HG03159 (cell line): ENCODE data around the gene CRYL1.
"Not testable (repeated sequence)": the region's sequence is repeated elsewhere in the genome, so short reads cannot be mapped to it uniquely, and the experiment has no call there.

ENCODE experiments used
- ATAC-seq: cut with Tn5 transposase; IDR thresholded peaks from one replicate; pipeline ENCODE4 v1.9.1; 2021; ENCODE audit warnings: mild to moderate bottlenecking, moderate library complexity; ENCODE audit not compliant: unreplicated experiment

The CRYL1 gene

GRCh38 chr13:20461481-20461859 lies 64.2 kb downstream of the CRYL1 start:
- ATAC-seq: no peak

GRCh38 chr13:20460761-20461160 lies 64.9 kb downstream of the CRYL1 start:
- no peak for ATAC-seq

DNA sequence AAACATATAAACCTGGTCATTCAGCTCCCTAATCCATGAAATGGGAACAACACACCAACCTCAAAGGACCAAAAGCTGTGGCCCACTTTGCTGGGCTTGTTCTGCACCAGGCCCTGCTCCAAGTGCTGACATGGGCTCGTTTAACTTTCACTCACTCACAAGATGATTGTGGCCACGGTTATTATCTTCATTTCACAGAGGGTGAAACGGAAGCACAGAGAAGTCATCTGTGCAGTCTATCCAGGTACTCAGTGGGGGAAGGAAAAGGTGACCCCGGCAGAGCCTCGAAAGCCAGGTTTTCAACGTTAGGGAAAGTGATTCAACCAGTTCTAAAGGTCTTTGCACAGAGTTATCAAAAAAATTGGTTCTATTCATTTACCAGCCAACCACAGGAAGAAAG lies 68.0 kb downstream of the CRYL1 start:
- ATAC-seq: no peak

- ATAC-seq: no peak
Measured at GRCh38 chr13:20456737-20457136, 68.9 kb downstream of the CRYL1 start.

DNA sequence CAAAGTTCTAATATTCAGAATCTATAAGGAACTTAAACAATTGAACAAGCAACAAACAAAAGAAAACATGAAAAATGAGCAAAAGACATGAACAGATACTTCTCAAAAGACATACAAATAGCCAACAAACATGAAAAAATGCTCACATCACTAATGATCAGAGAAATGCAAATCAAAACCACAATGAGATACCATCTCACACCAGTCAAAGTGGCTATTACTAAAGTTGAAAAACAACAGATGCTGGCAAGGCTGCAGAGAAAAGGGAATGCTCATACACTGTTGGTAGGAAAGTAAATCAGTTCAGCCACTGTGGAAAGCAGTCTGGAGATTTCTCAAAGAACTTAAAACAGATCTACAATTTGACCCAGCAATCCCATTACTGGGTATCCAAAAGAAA lies 74.3 kb downstream of the CRYL1 start:
- ATAC-seq: no peak

DNA sequence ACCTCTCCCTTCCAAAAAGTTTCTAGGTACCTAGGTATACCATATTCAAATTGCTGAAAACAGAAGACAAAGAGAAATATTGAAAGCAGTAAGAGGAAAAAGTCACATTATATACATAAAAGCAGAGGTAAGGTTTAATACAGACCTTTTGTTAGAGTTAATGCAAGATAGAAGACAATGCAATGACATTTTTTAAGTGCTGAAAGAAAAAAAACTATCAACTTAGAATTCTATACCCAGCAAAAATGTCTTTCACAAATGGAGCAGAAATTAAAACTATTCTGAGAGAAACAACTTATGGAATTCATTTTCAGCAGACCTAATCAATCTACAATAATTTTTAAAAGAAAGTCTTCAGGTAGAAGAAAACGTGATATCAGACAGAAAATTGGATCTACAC lies 77.2 kb downstream of the CRYL1 start:
- ATAC-seq: no peak

GRCh38 chr13:20446900-20447299 lies 78.8 kb downstream of the CRYL1 start:
- no peak for ATAC-seq

- ATAC-seq: no peak
Measured at GRCh38 chr13:20446405-20446804, 79.3 kb downstream of the CRYL1 start.

- no peak for ATAC-seq
Measured at GRCh38 chr13:20442798-20443381, 82.8 kb downstream of the CRYL1 start.

GRCh38 chr13:20442375-20442774 lies 83.3 kb downstream of the CRYL1 start:
- no peak for ATAC-seq

DNA sequence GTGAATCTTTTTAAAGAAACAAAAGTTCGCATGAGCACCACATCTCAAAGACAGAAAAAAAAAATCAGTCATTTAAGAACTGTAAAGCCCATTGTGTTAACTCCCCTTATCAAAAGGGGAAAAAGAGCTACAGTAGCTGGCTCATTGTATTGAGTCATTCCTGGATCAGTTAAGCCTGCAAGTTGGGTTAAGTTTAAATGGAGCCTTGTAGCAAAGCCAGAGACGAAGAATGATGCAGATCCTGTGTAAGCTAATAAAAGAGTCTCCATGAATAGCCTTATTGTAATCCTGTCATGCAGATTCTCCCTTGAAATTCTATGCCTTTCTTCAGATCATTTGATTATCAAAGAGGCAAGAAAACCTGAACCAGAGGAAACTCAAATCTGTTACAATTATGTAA lies 83.8 kb downstream of the CRYL1 start:
- ATAC-seq: no peak

GRCh38 chr13:20441056-20441455 lies 84.6 kb downstream of the CRYL1 start:
- no peak for ATAC-seq

DNA sequence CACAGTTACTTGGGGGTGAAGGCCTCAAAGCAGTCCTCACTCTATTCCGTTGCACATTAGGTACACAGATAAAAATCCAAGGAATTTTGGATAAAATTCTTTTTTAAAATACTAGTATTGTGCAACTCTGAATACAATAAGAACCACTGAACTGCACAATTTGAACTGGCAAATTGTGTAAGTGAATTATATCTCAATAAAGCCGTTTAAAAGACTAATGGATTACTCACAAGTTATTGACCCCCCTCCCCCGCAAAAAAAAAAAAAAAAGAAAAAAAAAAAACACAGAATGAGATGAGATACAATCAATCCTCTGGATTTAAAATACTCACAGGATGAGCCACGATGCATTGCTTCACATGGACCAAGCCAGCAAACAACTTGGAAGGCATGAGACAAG lies 86.4 kb downstream of the CRYL1 start:
- no peak for ATAC-seq

DNA sequence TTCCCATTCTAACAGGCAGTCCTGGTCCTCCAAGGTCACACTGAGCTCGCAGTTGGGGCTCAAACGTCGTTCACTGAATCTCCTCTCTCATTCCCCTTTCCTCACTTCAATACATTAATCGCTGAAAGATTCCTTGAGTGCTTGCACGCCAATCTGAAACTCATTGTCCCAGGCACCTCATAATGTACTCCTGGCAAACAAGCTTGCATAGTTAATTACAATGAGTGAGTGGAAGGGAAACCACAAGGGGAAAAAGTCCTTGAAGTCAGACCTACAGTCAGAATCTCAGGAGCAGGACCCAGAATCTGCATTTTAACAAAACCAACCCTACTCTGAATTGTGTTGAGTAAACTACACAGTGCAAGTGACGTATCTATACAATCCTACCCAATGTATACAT lies 86.9 kb downstream of the CRYL1 start:
- no peak for ATAC-seq

GRCh38 chr13:20436505-20436904 lies 89.2 kb downstream of the CRYL1 start:
- ATAC-seq: no peak

DNA sequence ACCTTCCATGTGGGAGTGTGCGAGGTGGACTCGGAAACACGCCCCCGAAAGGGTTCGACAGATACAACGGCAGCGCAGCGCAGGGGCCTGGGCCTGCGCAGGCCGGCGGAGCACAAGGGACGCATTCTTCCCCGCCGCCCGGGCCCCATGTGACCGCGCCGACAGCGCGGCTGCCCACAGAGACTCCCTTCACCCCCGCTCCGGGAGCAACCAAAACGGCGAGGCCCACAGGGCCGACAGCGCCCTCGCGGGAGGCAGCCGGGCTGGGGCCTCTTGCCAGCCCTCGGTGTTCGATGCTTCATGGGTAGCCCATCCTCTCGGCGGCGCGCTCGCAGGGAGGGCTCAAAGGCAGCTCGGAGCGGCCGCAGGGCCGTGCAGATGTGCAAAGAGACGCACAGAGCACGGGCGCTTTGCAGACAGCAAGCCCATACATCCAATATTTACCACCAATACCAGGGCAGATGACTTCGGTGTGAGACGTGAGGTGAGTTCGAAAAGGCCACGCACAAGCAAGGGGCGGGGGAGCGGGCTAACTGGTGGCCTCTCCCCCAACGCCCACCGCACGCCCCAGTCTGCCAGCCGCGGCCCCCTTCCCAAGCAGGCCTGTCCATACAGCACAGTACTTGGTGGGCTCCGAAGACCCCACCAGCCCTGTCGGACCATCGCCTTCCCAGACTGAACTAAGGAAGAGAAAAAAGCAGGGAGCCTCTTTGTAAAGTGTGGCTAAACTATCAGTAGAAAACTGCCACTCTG lies 89.9 kb downstream of the CRYL1 start:
- ATAC-seq: no peak

DNA sequence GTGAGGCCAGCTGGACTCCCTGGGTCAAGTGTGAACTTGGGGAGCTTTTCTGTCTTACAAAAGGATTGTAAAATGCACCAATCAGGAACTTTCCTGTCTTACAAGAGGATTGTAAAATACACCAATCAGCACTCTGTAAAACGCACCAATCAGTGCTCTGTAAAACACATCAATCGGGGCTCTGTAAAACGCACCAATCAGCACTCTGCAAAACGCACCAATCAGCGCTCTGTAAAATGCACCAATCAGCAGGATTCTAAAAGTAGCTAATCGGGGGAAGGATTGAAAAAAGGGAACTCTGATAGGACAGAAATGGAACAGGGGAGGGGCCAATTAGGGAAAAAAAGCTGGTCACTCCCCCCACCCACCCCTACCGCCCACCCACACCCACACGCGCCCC lies 91.4 kb downstream of the CRYL1 start:
- ATAC-seq: not testable (repeated sequence)

GRCh38 chr13:20431687-20432384 lies 93.8 kb downstream of the CRYL1 start:
- ATAC-seq: no peak

- ATAC-seq: no peak
Measured at GRCh38 chr13:20431080-20431479, 94.6 kb downstream of the CRYL1 start.

DNA sequence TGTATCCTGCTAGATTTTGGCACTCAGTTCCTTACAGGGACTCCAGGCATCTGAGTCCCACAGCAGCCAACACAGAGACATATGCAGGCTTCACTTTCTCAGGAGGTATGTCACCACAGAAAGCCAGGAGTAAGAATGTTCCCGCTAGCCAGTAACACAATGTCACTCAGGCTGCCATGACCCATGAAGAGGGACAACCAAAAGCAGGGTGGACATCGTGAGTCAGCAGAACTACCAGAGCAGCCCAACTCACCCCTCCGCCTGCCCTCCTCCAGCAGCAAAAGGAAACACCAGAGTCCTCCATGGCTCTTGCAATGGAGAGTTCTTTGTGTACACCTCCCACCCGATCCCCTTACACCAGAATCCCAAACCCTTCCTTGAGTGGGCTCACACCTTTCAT lies 95.4 kb downstream of the CRYL1 start:
- ATAC-seq: no peak

- ATAC-seq: no peak
Measured at GRCh38 chr13:20429682-20430081, 96.0 kb downstream of the CRYL1 start.
